Measurements from ENCODE around the gene GPR89A.

GPR89A gene

GRCh38 chr1:145719230-145720079 lies 111.7 kb downstream of the GPR89A start, which contains the start of gene CD160:
Gene CD160 (plus strand): TSS chr1:145719499. CDS start chr1:145728328, 8,829 bp downstream.
- DNase-seq, result no peak

Data from DMS79 (cell line).